HEK293 (cell line): ENCODE results near the gene CIRBP.
A peak's percentile ranks its signal among the peaks of the same experiment; 100 is the strongest.

ENCODE experiments used
- GLIS1 ChIP-seq: fragments of 450-650 bp; formaldehyde crosslinking; IDR thresholded peaks from 2 replicates; pipeline ENCODE4 v1.5.1; 2016; ENCODE audit warnings: missing biosample characterization, missing genetic modification characterization
- GLIS2 ChIP-seq: fragments of 450-650 bp; formaldehyde crosslinking; IDR thresholded peaks from 2 replicates; pipeline ENCODE4 v1.5.1; 2016; ENCODE audit warnings: missing biosample characterization, missing genetic modification characterization
- KLF1 ChIP-seq: fragments of 450-650 bp; formaldehyde crosslinking; IDR thresholded peaks from 2 replicates; pipeline ENCODE4 v1.5.1; 2016; ENCODE audit warnings: missing biosample characterization, missing genetic modification characterization
- KLF7 ChIP-seq: fragments of 450-650 bp; formaldehyde crosslinking; IDR thresholded peaks from 2 replicates; pipeline ENCODE4 v1.5.1; 2016; ENCODE audit warnings: missing biosample characterization, missing genetic modification characterization, borderline replicate concordance
- OSR2 ChIP-seq: fragments of 450-650 bp; formaldehyde crosslinking; IDR thresholded peaks from 2 replicates; pipeline ENCODE4 v1.5.1; 2016; ENCODE audit warnings: missing biosample characterization, missing genetic modification characterization
- PATZ1 ChIP-seq: fragments of 450-650 bp; formaldehyde crosslinking; IDR thresholded peaks from 2 replicates; pipeline ENCODE4 v1.5.1; 2016; ENCODE audit warnings: missing biosample characterization, missing genetic modification characterization
- TCF7L2 ChIP-seq: IDR thresholded peaks from 2 replicates; pipeline ENCODE4 v1.6.1; 2011; ENCODE audit warnings: low read depth, mild to moderate bottlenecking, inconsistent platforms, low read length, moderate library complexity, borderline replicate concordance
- ZBTB10 ChIP-seq: fragments of 450-650 bp; formaldehyde crosslinking; IDR thresholded peaks from 2 replicates; pipeline ENCODE4 v1.5.1; 2016; ENCODE audit warnings: missing biosample characterization, missing genetic modification characterization
- ZBTB26 ChIP-seq: fragments of 450-650 bp; formaldehyde crosslinking; optimal IDR thresholded peaks from 2 replicates; pipeline ENCODE3; 2016; ENCODE audit warnings: missing biosample characterization, mild to moderate bottlenecking, missing genetic modification characterization
- ZBTB48 ChIP-seq: fragments of 450-650 bp; formaldehyde crosslinking; IDR thresholded peaks from 2 replicates; pipeline ENCODE4 v1.5.1; 2016; ENCODE audit warnings: missing biosample characterization, missing genetic modification characterization
- ZNF10 ChIP-seq: fragments of 450-650 bp; formaldehyde crosslinking; IDR thresholded peaks from 2 replicates; pipeline ENCODE4 v1.5.1; 2017; ENCODE audit warnings: missing biosample characterization, missing genetic modification characterization
- ZNF274 ChIP-seq, 2 experiments: fragments of 200-500 bp in 1 of 2; fragments of 450-650 bp in 1 of 2; sonication (Bioruptor generic) in 1 of 2; formaldehyde crosslinking in 1 of 2; IDR thresholded peaks; 2 replicates each; pipeline versions ENCODE4 v1.5.1 to v1.6.1; 2014 to 2016; ENCODE audit warnings: borderline replicate concordance in 1 of 2, inconsistent platforms in 1 of 2, low read length in 1 of 2, missing biosample characterization in 1 of 2, missing genetic modification characterization in 1 of 2
- ZNF335 ChIP-seq: fragments of 450-650 bp; formaldehyde crosslinking; conservative IDR thresholded peaks from 2 replicates; pipeline ENCODE4 v1.5.1; 2016; ENCODE audit warnings: missing biosample characterization, missing genetic modification characterization
- ZNF626 ChIP-seq: fragments of 450-650 bp; sonication (Bioruptor Pico); formaldehyde crosslinking; IDR thresholded peaks from 2 replicates; pipeline ENCODE4 v1.5.1; 2018; ENCODE audit warnings: missing biosample characterization, missing genetic modification characterization, inconsistent platforms
- ZNF660 ChIP-seq: fragments of 450-650 bp; IDR thresholded peaks from 2 replicates; pipeline ENCODE4 v1.5.1; 2018; ENCODE audit warnings: missing biosample characterization, mild to moderate bottlenecking, missing genetic modification characterization
- TF ChIP-seq, protein P1 (sequence below): fragments of 450-650 bp; formaldehyde crosslinking; IDR thresholded peaks from 2 replicates; pipeline ENCODE4 v1.5.1; 2016; ENCODE audit warnings: missing biosample characterization, missing genetic modification characterization
- TF ChIP-seq, protein P2 (sequence below): IDR thresholded peaks from 2 replicates; pipeline ENCODE4 v1.6.1; 2011; ENCODE audit warnings: mild to moderate bottlenecking, low read depth, low read length, borderline replicate concordance
- TF ChIP-seq, protein P3 (sequence below): fragments of 450-650 bp; formaldehyde crosslinking; IDR thresholded peaks from 2 replicates; pipeline ENCODE4 v1.5.1; 2017; ENCODE audit warnings: missing biosample characterization, missing genetic modification characterization

Gene CIRBP

DNA sequence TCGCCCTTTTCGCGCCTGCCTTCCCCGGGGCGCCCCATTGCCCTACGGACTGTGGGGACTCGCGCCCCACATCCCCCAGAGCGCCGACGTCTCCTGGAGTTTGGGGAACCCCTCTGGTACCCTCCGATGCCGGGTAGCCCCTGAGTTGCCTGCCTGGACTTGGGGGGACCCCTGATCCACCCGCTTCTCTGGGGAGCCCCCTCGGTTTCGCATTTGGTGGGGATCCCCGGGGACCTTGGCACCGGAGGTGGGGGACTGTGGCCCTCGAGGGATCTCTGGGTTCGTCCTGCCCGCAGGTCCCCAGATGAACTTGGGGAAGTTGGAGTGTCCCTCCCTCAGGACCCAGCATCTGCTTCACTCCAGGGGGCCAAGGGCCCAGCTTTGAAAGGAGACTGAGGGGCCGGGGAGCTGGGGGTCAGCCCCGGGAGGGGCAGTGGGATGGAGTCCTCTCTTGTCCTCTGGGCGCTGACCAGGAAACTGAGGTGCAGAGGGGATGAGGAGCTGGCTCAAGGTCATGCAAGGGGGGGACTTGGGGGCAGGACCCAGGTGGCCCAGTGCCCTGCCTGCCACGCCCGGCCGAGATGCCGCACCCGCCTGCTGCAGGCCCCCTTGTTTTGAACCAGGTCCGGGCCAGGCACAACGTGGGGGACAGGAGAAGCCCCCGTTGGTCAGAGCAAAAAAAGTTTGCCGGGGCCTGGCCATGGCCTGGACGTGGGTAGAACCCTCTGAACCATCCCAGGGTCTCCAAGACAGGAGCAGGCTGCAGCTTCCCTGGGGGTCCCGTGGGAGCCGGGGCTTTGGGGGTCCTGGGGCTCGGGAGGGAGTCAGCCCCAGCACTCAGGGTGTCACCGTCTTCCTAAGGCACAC, 17.6 kb downstream of the CIRBP start (continued):
- peak; percentile 73; the same call in 1 of the 2 replicates for TF ChIP-seq ZBTB10
- TF ChIP-seq KLF7: peak; percentile 41; the same call in 1 of the 2 replicates
- no peak for TF ChIP-seq ZNF626
- no peak for TF ChIP-seq ZNF10 (tag by site-specific recombination)
- TF ChIP-seq KLF1 (tag by site-specific recombination): peak; percentile 24; the same call in 1 of the 2 replicates
- TF ChIP-seq OSR2 (tag by site-specific recombination): no peak
- TF ChIP-seq, protein P1, sequence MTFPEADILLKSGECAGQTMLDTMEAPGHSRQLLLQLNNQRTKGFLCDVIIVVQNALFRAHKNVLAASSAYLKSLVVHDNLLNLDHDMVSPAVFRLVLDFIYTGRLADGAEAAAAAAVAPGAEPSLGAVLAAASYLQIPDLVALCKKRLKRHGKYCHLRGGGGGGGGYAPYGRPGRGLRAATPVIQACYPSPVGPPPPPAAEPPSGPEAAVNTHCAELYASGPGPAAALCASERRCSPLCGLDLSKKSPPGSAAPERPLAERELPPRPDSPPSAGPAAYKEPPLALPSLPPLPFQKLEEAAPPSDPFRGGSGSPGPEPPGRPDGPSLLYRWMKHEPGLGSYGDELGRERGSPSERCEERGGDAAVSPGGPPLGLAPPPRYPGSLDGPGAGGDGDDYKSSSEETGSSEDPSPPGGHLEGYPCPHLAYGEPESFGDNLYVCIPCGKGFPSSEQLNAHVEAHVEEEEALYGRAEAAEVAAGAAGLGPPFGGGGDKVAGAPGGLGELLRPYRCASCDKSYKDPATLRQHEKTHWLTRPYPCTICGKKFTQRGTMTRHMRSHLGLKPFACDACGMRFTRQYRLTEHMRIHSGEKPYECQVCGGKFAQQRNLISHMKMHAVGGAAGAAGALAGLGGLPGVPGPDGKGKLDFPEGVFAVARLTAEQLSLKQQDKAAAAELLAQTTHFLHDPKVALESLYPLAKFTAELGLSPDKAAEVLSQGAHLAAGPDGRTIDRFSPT (tag by site-specific recombination): peak; percentile 72; the same call in 1 of the 2 replicates
- peak; percentile 51; the same call in 1 of the 2 replicates for TF ChIP-seq PATZ1 (tag by site-specific recombination)
- peak; percentile 25 for TF ChIP-seq ZBTB26 (tag by site-specific recombination)
- peak; percentile 62 for TF ChIP-seq ZNF335 (tag by site-specific recombination)
- TF ChIP-seq ZBTB48: 0 out of 2 replicates have a peak, but pooled peaks have one; percentile 13
- no peak for TF ChIP-seq TCF7L2
- TF ChIP-seq, protein P2, sequence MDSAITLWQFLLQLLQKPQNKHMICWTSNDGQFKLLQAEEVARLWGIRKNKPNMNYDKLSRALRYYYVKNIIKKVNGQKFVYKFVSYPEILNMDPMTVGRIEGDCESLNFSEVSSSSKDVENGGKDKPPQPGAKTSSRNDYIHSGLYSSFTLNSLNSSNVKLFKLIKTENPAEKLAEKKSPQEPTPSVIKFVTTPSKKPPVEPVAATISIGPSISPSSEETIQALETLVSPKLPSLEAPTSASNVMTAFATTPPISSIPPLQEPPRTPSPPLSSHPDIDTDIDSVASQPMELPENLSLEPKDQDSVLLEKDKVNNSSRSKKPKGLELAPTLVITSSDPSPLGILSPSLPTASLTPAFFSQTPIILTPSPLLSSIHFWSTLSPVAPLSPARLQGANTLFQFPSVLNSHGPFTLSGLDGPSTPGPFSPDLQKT: no peak
- peak; percentile 55; the same call in 1 of the 2 replicates for TF ChIP-seq GLIS1 (tag by site-specific recombination)
- TF ChIP-seq ZNF274 (IDR thresholded peaks at IDR 0.05; ENCODE audit: low read length): no peak
- TF ChIP-seq ZNF274 (tag by site-specific recombination; IDR thresholded peaks at IDR 0.05; ENCODE audit: borderline replicate concordance): no peak
- TF ChIP-seq GLIS2 (tag by site-specific recombination): peak; percentile 49; the same call in 1 of the 2 replicates
- TF ChIP-seq, protein P3, sequence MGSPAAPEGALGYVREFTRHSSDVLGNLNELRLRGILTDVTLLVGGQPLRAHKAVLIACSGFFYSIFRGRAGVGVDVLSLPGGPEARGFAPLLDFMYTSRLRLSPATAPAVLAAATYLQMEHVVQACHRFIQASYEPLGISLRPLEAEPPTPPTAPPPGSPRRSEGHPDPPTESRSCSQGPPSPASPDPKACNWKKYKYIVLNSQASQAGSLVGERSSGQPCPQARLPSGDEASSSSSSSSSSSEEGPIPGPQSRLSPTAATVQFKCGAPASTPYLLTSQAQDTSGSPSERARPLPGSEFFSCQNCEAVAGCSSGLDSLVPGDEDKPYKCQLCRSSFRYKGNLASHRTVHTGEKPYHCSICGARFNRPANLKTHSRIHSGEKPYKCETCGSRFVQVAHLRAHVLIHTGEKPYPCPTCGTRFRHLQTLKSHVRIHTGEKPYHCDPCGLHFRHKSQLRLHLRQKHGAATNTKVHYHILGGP (tag by site-specific recombination): no peak
- TF ChIP-seq ZNF660: no peak
